Stimulated activated CD4-positive, alpha-beta T cell treated with anti-CD3 and anti-CD28 coated beads, Interleukin-2, amount 100 ng/mL, for 48 hours (primary cell): ENCODE measurements around the gene GPC6.
"Not testable (repeated sequence)": the region's sequence is repeated elsewhere in the genome, so short reads cannot be mapped to it uniquely, and the experiment has no call there.

Source experiments
- DNase-seq, 2 donors: peaks; one replicate each; pipeline ENCODE4 v3.0.0-alpha.2; 2020

Gene GPC6

DNA sequence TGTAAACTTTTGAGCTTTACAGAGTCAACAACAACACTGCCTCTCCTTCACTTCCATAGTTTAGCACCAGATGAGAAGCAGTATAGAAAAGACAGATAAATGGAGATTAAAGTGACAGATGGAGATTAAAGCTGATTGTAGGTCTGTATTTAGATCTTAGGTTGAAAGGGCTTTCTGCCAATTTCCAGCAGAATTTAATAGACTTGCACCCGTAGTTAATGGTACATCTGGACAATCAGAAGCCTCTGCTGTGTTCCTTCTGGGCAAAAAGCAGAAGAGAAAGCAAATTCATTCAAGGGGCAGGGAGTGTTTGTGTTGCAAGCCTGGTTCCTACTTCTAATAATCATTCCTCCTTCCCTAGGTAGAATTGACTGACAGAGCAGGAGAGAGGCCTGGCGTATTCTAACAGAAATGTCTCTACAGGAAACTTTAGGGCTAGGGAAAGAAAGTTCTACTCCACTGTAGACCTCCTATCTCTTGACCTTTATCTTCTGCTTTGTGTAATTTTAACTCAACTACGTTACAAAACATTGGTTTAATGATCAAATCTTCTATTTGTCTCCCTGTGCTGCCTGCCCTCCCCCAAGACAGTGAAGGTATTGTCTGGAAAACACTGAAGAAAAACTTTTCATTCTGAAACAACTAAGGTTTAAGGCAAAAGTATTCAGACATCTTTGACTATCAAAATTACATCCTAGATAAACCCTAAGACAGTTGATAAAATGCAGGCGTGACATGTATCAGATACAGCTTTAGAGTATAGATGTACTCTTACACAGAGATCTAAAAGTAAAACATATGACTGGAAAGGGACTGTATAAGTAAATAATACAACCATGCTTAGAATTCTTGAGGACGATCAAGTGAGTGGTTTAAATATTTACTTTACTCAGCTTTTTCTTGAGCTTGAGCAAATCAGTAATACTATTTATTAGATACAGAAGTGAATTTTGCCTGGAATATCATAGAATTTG is 44.4 kb downstream of the GPC6 start:
- no peak for DNase-seq

DNA sequence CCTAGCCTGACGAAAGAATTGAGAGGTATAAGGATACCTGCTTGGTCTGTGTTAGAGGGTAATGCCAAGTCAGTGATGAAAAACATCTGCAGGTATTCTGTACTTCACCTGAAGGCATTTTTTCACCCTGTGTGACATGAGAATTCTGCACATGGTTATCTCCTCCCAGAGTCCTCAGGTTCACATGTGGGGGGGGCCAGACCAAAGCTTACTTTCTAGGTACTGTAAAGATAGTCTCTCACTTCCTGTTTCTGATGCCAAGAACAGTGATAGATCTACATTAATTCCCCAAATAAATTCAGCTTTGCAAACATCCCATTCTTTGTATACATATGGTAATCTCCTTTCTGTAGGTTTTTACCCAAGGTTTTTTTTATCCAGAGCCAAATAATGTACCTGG is 53.4 kb downstream of the GPC6 start:
- no peak for DNase-seq

DNA sequence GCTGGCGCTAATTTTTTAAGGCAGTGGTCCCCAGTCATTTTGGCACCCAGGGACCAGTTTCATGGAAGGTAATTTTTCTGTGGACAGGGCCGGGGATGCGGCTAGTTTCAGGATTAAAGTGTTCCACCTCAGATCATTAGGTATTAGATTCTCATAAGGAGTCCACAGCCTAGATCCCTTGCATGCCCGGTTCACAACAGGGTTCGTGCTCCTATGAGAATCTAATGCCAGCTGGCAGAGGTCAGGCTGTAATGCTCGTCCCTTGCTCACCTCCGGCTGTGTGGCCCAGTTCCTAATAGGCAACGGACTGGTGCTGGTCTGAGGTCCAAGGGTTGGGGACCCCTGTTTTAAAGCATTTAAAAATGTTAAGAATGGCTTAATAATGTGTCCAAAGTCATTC is 54.1 kb downstream of the GPC6 start:
- no peak for DNase-seq

DNA sequence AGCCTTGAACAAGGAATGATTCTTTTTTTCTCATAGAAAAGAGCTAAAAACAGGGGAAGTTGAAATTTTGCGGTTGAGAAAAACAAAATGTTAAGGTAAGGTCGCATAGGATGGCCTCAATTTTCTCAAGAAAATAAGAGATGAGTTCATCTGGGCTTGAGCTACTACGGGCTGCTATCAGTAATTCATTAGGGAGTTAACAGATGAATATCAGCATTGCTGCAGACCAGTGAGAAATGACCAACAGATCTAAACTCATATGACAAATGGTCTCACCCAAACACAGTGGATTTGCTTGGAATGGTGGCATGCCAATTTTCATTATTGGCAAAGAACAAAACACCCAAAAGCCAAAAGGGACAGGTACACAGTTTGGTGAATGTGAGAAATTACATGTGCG is 56.6 kb downstream of the GPC6 start:
- no peak for DNase-seq

DNA sequence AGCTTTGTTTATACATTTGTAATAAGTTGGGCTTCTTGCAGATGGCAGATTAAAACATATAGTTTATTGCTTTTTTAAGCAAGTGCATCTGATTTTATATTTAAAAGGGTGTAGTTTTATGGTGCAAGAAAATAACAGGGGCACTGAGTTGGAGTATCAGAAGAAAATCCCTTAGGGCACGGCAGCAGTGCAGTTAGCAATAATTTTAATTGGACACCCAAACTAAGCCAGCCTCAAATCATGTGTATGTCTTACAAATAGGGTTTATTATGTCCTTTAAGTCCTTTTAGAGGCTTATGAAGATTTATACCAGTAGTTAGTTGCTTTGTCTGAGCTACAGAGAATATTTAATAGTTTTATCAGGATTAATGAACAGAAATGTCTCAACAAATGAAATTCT is 57.5 kb downstream of the GPC6 start:
- no peak for DNase-seq

DNA sequence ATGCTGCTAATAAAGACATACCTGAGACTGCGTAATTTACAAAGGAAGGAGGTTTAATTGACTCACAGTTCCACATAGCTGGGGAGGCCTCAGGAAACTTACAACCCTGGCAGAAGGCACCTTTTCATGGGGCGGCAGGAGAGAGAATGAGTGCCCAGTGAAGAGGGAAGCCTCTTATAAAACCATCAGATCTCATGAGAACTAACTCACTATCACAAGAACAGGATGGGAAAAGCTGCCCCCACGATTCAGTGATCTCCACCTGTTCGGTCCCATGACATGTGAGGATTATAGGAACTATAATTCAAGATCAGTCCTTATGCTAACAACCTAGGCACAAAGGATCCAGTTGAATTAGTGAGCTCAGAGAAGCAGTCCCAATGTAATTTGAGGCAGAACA is 59.4 kb downstream of the GPC6 start:
- DNase-seq = no peak

DNA sequence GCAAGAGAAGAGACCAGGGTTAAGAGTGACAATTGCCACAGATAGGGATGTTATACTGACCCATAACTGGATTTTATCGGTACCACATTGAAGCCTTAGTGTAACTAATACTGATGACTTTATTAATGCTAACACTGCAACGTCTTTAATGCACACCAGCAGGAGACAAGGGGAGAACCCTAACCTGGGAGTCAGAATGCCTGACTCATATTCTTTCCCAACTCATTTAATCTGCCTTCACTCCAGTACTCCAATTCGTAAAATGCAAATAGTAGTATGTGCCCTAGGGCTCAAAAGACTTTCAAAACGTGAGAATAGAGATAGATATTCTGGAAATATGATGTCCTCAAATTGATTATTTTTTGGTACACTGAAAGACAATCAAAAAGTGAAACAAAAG is 62.4 kb downstream of the GPC6 start:
- no peak for DNase-seq

DNA sequence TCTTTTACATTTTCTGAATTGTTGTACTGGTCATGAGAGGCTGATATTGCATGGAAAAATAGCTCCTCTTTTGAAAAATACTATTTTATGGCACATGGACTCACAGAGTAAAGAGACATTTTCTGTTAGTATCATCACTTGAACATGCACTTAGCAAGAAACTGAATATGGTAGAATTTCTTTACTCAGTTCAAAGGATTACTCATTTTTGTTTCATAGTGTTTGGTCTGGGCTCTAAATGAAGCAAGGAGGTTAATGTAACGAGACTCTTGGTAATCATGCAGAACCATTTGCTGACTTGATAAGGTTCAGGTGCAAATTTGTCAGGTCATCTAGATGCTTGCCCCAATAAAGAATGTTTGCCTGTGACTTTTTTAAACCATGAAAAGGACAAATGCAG is 63.2 kb downstream of the GPC6 start:
- DNase-seq = no peak

DNA sequence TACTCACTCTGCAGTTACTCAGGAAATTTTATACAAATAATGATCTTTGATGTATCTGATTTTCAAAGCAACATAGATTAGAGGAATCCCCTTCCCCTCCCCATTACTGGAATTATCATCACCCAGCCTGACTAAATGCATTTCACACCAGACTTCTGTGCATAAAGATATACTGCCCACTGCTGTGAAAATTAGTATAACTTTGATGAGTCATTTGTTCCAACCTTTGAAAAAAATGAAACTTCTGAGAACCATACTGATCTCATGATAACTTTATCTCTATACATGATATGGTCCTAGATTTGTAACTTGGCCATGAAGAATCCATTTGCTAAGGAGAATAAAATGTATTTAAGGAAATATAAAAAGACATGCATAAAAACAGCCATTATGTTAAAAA is 63.9 kb downstream of the GPC6 start:
- no peak for DNase-seq

DNA sequence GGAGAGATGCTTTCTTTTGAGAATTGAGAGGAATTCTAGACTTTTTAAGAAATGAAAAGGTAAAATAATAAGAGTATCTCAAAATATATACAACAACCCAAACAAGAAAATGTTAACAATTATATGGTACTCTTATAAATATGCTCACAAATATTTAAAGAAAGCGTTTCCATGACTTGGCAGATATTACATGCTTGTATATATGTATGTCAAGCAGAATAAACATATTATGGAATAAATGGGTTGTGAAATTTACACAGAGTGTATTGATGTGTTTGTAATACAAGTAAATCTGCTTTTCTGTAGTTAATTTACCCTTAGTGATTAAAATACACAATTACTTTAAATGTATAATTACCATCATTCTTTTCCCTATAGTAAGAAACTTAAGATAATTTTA is 65.8 kb downstream of the GPC6 start:
- no peak for DNase-seq

DNA sequence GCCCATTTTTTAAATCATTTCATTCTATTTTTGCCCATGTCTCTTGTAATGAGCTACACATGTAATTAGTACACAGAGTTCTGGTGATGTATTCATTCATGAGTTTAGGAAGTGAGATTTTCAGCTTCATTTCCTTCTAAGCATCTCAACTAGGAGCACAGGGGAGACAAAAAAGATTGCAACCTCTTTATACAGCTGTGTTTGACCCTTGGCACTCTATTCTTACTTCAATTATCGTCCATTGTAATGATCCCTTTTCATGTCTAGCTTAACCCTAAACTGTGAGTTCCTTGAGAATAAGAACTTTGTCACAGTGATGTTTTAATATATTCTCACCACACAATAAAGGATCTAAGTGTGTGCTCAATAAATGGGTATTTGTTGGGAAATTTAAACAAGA is 67.1 kb downstream of the GPC6 start:
- DNase-seq = no peak

DNA sequence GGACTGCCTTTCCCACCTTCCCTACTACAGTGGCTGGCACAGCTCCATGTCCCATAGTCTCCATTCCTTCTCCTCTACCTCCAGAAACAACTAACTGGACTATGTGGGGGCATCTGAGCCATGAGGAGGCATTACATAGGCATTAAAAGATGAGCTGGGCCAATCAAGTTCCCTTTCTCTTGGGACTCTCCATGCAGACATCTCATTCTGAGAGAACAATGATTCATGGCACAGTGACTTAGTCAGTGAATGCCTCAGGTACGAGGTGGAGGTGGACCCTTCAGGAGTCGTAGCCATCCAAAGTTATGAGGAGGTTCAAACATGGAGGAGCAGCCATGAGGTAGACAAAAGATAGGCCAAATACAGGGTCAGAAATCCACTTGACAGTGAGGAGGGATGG is 70.0 kb downstream of the GPC6 start:
- DNase-seq = no peak

DNA sequence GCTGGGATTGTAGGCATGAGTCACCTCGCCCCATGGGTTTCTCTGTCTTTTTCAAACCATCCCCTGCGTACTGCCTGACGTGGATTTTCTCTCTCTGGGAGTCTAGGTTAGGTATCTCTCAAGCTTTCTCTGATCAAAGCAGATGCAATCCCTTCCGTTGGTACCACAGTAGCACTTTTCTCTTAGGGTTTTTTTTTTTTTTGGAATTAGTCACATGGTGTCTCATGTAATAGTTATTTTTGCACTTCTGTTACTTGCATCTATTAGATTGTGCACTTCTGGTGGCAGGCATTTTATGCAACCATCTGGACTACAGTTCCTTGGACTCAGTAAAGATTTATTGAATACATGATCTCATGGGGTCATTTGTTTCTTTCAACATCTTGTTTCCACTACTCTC is 72.1 kb downstream of the GPC6 start:
- no peak for DNase-seq

DNA sequence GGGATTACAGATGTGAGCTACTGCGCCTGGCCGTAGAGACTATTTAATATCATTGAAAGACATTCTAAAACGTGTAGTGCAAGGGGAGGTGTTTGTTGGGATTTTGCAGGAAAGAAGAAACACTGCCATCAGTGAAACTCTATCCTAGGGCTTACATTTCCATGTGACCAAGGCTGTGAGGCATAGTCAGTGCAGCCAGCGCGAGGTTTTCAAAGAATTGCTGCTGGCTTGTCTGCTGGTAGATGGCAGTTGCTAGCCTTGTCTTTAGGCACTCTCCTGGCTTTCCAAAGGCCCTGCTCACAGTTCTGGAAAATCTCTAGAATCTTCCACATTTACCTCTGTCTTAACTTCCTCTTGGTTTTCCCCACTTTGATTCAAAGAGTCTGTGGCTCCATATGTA is 77.5 kb downstream of the GPC6 start:
- no peak for DNase-seq

DNA sequence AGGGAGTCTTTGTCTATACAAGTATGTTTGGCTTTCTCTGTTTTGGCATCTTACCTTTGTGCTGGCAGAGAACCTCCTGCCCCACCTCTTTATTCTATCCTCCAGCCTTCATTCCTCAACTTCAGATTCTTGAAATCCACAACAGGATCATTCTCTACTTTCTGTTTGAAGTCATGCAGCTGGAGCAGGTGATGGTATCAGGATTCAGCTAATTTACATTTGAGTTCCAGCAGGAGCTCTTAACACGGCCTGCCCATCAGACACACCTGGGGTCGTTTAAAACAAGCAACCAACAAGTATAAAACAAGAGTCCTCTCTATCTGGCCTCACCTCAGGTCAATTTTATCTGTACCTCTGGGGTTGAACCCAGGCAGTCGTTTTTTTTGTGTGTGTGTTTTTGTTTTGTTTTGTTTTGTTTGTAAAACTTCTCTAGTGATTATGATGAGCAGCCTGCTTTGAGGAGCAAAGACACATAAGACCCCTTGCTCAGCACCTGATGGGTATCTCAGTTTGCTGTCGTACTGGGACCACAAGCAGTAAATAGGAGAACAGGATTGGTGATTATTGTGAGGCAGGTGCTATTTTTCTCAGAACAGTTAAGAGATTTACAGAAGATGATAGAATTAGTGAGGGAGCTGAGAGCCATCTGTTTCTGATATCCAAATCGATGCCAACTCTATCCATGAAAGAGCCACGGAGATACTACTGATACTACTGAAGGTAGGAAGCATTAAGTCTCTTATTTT is 78.4 kb downstream of the GPC6 start:
- no peak for DNase-seq

DNA sequence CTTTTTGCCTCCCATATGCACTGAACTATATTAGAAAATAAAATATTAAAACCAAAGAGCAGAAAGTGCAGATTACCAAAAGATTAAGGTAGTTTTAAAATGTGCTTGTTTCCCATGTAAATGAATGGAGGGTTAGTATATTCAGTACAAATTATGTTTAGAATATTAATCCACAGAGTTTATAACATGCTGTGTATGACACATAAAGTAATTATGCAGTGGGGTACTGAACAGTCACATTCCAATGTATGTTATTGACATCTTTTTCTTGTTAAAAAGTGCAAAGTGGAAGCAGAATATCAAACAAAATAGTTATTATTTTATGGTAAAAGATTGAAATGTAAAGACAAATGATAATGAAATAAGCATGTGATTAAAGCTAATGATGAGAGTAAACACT is 79.3 kb downstream of the GPC6 start:
- DNase-seq = no peak

DNA sequence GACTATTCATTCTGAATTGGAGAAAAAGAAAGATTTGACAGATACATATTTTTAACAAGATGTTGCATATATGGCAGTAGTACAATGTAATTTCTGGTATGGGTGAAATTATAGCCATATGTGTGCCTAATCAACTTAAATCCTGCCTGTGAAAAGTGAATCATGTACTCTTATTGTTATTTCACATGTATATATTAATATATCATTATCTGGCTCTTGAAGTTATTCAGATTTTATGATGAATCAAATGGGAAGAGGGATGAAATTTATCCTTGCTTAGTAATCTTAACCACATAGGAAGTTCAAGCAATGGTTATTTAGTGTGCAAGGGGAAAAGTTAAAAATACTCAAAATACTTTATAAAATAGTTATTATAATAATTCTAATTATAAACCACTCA is 80.5 kb downstream of the GPC6 start:
- no peak for DNase-seq

DNA sequence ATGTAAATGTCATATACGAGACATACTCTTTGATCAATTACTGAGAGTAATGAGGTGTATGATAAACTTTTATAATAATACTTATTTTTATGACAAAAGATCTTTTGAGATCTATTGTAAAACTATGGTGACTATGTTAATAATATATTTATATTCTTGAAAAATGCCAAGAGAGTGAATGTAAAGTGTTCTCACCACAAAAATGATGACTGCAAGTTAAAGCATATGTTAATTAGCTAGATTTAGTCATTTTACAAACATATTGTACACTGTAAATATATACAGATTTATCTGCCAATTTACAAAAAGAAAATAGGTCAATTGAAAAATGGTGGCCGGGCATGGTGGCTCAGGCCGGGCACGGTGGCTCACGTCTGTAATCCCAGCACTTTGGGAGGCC is 81.0 kb downstream of the GPC6 start:
- no peak for DNase-seq

DNA sequence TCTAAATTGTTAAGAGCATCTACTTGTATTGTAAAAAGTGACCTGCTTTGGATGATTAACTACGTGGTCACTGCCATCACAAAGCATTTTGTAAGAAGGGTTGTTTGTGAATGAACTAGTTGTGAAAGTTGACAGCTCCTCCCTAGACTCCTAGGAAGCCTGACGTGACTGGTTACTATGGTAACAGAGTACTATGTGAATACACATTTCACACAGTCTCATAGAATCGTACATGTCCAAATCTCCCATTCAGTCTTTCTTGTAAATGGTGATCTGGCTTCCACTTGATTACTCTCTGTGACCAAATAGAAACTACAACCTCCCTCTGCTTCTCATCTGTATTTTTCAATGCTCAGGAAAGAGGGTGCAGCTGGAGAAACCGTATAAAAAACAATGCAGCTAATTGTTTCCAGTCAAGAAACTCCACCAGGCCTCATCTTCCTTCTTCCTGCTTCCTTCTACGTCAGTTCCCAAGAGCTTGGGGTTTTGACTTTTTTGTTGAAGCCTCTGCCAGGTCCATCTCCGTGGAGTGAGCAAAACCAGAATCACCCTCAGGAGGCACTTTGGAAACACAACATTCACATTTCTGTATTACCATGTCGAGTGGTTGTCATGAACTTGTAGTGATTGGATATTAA is 83.4 kb downstream of the GPC6 start:
- DNase-seq = no peak

DNA sequence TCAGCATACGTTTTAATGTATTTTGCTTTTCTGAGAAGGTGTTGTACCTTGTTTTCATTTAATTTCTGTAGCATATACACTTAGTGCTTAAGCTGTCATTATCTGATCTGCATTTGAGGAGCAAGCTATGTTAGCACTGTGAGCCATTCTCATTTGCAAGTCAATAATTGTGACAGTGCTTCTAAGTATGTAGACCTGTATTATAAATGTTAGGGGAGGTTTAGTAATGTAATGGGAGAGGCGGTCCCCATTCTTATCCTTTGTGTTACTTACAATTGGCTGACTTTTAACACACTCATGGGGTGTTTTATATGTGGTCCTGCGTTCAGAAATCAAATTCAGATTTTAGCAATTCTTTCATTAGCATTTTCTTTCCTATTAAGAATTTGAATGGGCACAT is 90.2 kb downstream of the GPC6 start:
- no peak for DNase-seq

DNA sequence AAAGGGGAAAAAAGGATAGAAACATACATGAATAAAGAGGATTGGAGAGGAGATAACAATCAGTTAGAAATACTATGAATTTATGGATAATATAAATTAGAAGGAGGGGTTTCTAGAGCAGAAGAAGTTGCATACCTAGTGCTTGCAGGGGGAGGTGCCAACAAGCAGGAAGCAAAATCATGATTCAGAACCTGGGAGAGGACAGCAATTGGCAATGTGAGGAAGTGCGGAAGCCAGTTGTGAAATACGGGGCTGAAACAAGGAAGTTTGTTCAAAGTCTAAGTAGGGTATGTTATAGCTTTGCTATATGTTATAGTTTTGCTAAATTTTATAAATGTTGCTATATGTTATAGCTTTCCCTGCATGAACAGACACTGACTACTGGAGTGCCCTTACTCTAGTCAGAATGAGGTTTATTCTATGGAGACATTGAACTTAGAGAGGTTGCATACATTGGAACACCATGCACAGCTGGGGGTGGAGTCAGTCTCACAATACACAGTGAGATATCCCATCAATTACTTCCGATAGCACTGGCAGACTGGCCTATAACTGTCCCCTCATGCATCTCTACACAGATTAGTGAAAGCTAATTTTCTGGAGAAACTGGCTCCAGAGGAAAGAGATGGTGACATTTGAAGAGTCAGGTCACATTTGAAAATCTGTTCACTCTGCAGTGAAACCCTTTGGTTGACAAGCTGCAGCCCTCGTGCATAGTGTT is 92.1 kb downstream of the GPC6 start:
- DNase-seq = no peak

DNA sequence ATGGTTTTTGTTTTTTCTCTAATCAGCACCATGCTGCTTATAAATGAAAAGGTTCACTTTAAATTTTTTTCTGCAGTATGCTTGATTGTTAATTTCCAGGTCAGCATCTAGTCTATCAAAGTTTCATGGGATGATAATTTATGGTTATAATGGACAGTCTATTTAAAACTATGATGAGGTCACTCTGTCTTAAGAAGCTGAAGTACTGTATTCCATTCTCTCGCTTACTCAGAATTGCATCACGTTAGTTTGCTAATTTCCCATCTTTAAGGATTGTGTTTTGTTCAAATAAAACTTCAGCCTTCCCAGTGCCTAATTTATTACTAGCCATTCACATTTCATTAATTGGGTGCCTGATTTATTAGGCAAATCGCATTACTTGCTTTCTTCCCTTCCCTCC is 94.3 kb downstream of the GPC6 start:
- no peak for DNase-seq

DNA sequence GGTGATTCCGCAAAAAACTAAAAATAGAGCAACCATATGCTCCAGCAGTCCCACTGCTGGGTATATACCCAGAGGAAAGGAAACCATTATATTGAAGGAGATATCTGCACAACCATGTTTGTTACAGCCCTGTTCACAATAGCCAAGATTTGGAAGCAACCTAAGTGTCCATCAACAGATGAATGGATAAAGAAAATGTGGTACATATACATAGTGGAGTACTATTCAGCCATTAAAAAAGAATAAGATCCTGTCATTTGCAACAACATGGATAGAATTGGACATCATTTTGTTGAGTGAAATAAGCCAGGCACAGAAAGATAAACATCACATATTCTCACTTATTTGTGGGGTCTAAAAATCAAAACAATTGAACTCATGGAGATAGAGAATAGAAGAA is 97.3 kb downstream of the GPC6 start:
- DNase-seq = not testable (repeated sequence)
